HEK293 (cell line): Measurements from ENCODE around the gene MAGOH.

Experiments used
- CTCF ChIA-PET: fragments of 350-600 bp; formaldehyde crosslinking; extraction: SDS; loops from one replicate; lab custom pipeline; 2021; ENCODE audit warnings: antibody characterized with exemption; lab: Yijun Ruan, JAX
- POLR2A ChIA-PET: fragments of 300-600 bp; formaldehyde crosslinking; extraction: SDS; loops from one replicate; lab custom pipeline; 2020; ENCODE audit warnings: antibody characterized with exemption, inconsistent platforms; lab: Yijun Ruan, JAX
- H3K27ac ChIP-seq: fragments of 200-500 bp; sonication (Bioruptor generic); 2 replicates; pipeline ENCODE4 v1.5.1; 2014; ENCODE audit warnings: low read depth, low read length, control low read depth, inconsistent platforms; ENCODE audit errors: extremely low read depth
- H3K36me3 ChIP-seq, 2 experiments: fragments of 200-500 bp in 1 of 2; sonication (Bioruptor generic) in 1 of 2; 1 replicate in 1 of 2; 2 replicates in 1 of 2; pipeline ENCODE4 v1.5.1; 2014 to 2017; ENCODE audit warnings: inconsistent platforms in 2 of 2, low read length in 2 of 2; ENCODE audit not compliant: control insufficient read depth in 2 of 2, insufficient read depth in 1 of 2
- H3K4me1 ChIP-seq: fragments of 200-500 bp; sonication (Bioruptor generic); 2 replicates; pipeline ENCODE4 v1.5.1; 2014; ENCODE audit warnings: mild to moderate bottlenecking, low read length, inconsistent platforms; ENCODE audit not compliant: control insufficient read depth, insufficient read depth
- H3K4me3 ChIP-seq: 2 replicates; pipeline ENCODE4 v1.5.1; 2011; ENCODE audit warnings: low read depth, mild to moderate bottlenecking, control low read depth, low read length, moderate library complexity
- H3K9me3 ChIP-seq: fragments of 200-500 bp; sonication (Bioruptor generic); 2 replicates; pipeline ENCODE4 v1.5.1; 2014; ENCODE audit warnings: low read depth, low read length, inconsistent platforms; ENCODE audit not compliant: control insufficient read depth, insufficient read depth
- KLF7 ChIP-seq: fragments of 450-650 bp; formaldehyde crosslinking; IDR thresholded peaks from 2 replicates; pipeline ENCODE4 v1.5.1; 2016; ENCODE audit warnings: missing biosample characterization, missing genetic modification characterization, borderline replicate concordance
- KLF9 ChIP-seq: fragments of 450-650 bp; formaldehyde crosslinking; IDR thresholded peaks from 2 replicates; pipeline ENCODE4 v1.5.1; 2016; ENCODE audit warnings: missing biosample characterization, missing genetic modification characterization, low read depth
- PRDM2 ChIP-seq: fragments of 450-650 bp; formaldehyde crosslinking; IDR thresholded peaks from 2 replicates; pipeline ENCODE4 v1.5.1; 2016; ENCODE audit warnings: missing biosample characterization, missing genetic modification characterization, borderline replicate concordance
- REST ChIP-seq: fragments of 450-650 bp; formaldehyde crosslinking; IDR thresholded peaks from 2 replicates; pipeline ENCODE4 v1.5.1; 2016; ENCODE audit warnings: missing biosample characterization, missing genetic modification characterization
- ZBTB26 ChIP-seq: fragments of 450-650 bp; formaldehyde crosslinking; optimal IDR thresholded peaks from 2 replicates; pipeline ENCODE3; 2016; ENCODE audit warnings: missing biosample characterization, mild to moderate bottlenecking, missing genetic modification characterization
- ZNF133 ChIP-seq: fragments of 450-650 bp; formaldehyde crosslinking; IDR thresholded peaks from 2 replicates; pipeline ENCODE4 v1.5.1; 2016; ENCODE audit warnings: missing biosample characterization, missing genetic modification characterization
- ZNF16 ChIP-seq: fragments of 450-650 bp; formaldehyde crosslinking; IDR thresholded peaks from 2 replicates; pipeline ENCODE4 v1.5.1; 2016; ENCODE audit warnings: low read depth, missing biosample characterization, missing genetic modification characterization
- ZNF169 ChIP-seq: fragments of 450-650 bp; formaldehyde crosslinking; IDR thresholded peaks from 2 replicates; pipeline ENCODE4 v1.5.1; 2016; ENCODE audit warnings: missing biosample characterization, missing genetic modification characterization
- ZNF174 ChIP-seq: fragments of 450-650 bp; formaldehyde crosslinking; IDR thresholded peaks from 2 replicates; pipeline ENCODE4 v1.5.0; 2017; ENCODE audit warnings: missing biosample characterization, mild to moderate bottlenecking, missing genetic modification characterization
- ZNF311 ChIP-seq: fragments of 450-650 bp; formaldehyde crosslinking; IDR thresholded peaks from 2 replicates; pipeline ENCODE4 v1.5.1; 2017; ENCODE audit warnings: missing biosample characterization, missing genetic modification characterization, borderline replicate concordance
- ZNF391 ChIP-seq: fragments of 450-650 bp; formaldehyde crosslinking; IDR thresholded peaks from 2 replicates; pipeline ENCODE4 v1.5.1; 2016; ENCODE audit warnings: low read depth, missing biosample characterization, missing genetic modification characterization, borderline replicate concordance
- ZNF518A ChIP-seq: fragments of 450-650 bp; formaldehyde crosslinking; conservative IDR thresholded peaks from 2 replicates; pipeline ENCODE4 v1.5.1; 2016; ENCODE audit warnings: low read depth, missing biosample characterization, missing genetic modification characterization
- ZNF548 ChIP-seq: fragments of 450-650 bp; formaldehyde crosslinking; IDR thresholded peaks from 2 replicates; pipeline ENCODE4 v1.5.1; 2016; ENCODE audit warnings: missing biosample characterization, missing genetic modification characterization
- ZNF560 ChIP-seq: fragments of 450-650 bp; formaldehyde crosslinking; IDR thresholded peaks from 2 replicates; pipeline ENCODE4 v1.5.1; 2017; ENCODE audit warnings: missing biosample characterization, missing genetic modification characterization, borderline replicate concordance
- ZNF658 ChIP-seq: fragments of 450-650 bp; formaldehyde crosslinking; IDR thresholded peaks from 2 replicates; pipeline ENCODE4; 2016; ENCODE audit warnings: missing biosample characterization, missing genetic modification characterization
- ZNF747 ChIP-seq: fragments of 450-650 bp; formaldehyde crosslinking; IDR thresholded peaks from 2 replicates; pipeline ENCODE4 v1.5.1; 2016; ENCODE audit warnings: missing biosample characterization, missing genetic modification characterization
- ZNF843 ChIP-seq: fragments of 450-650 bp; formaldehyde crosslinking; IDR thresholded peaks from 2 replicates; pipeline ENCODE4 v1.5.1; 2016; ENCODE audit warnings: missing biosample characterization, missing genetic modification characterization
- ZSCAN4 ChIP-seq: fragments of 450-650 bp; formaldehyde crosslinking; IDR thresholded peaks from 2 replicates; pipeline ENCODE4 v1.5.1; 2017; ENCODE audit warnings: missing biosample characterization, missing genetic modification characterization

Gene MAGOH

GRCh38 chr1:53196485-53197290, 41.6 kb downstream of the MAGOH start, which contains the start of gene CPT2:
Gene CPT2, plus strand, starts transcription at chr1:53196824. Its CDS starts 120 bp downstream, at chr1:53196944.
- Histone ChIP-seq H3K27ac (peak within 1 kb of the TSS; percentile 74; the same call in 1 of the 2 replicates), H3K9me3 (no peaks in the 10 kb centered on the region), H3K4me3 (peak within 1 kb of the TSS; percentile 83), H3K4me1 (peaks cover 4% of the 10 kb centered on the region; the same call in 1 of the 2 replicates), H3K36me3 (peaks cover 0 to 20% of the 10 kb centered on the region in 2 experiments; a peak in 1 of 3 replicates)
- ChIA-PET POLR2A (interaction anchor here (1.5 kb wide), 1 partner anchor 275 kb away, joined by 5 read pairs; the partner anchor contains the start of gene ECHDC2), CTCF (interaction anchor here (0.6 to 2.4 kb wide), 8 partner anchors 10 to 292 kb away, joined by 3 to 19 read pairs (median 5); no protein-coding TSS in a partner anchor)
- no peak for TF ChIP-seq PRDM2 (tag by site-specific recombination)
- no peak for TF ChIP-seq REST
- no peak for TF ChIP-seq ZNF174 (tag by site-specific recombination)
- TF ChIP-seq ZNF658, result no peak
- TF ChIP-seq ZNF747 (tag by site-specific recombination), result no peak
- no peak for TF ChIP-seq ZNF560 (tag by site-specific recombination)
- TF ChIP-seq KLF9, result peak; percentile 61
- no peak for TF ChIP-seq ZNF311 (tag by site-specific recombination)
- TF ChIP-seq ZNF391 (tag by site-specific recombination), result no peak
- no peak for TF ChIP-seq ZNF16 (tag by site-specific recombination)
- no peak for TF ChIP-seq ZSCAN4 (tag by site-specific recombination)
- TF ChIP-seq ZNF133, result no peak
- TF ChIP-seq ZNF548 (tag by site-specific recombination), result no peak
- TF ChIP-seq ZNF169, result no peak
- no peak for TF ChIP-seq ZNF843 (tag by site-specific recombination)
- TF ChIP-seq ZBTB26, result peak; percentile 67
- TF ChIP-seq ZNF518A (tag by site-specific recombination), result 0 out of 2 replicates have a peak, but pooled peaks have one; percentile 28
- no peak for TF ChIP-seq KLF7
